Bronchus fibroblast of lung (primary cell): ENCODE data around the gene BBS12. TPM values are rescaled to one million over a fixed set of nuclear protein-coding genes. Genes with fewer than 3 reads are reported as not detected.

Experiments used
- total RNA-seq: library from RNA; depleted of rRNA; stranded (reverse); fragments of >200 nt; gene quantifications from 2 replicates; pipeline ENCODE4 v1.2.3, GENCODE V29; 2015

BBS12 gene
- total RNA-seq, result 4.2 and 4.4 TPM in 2 replicates

GRCh38 chr4:122732329-122733026 is at the start of gene BBS12:
TSS of gene BBS12 (plus strand) at chr4:122732704. CDS start at chr4:122741893, 9,189 bp downstream.

Other genes starting within 250 kb of the BBS12 start
- not detected in 2 replicates for gene IL21, start 111.6 kb upstream of the BBS12 start, total RNA-seq
- gene FGF2, start 94.1 kb downstream of the BBS12 start, total RNA-seq, result 8.9 and 11.8 TPM in 2 replicates
- 14.0 and 15.3 TPM in 2 replicates for gene NUDT6, start 189.9 kb downstream of the BBS12 start, total RNA-seq